ENCODE results near the gene ELOVL7.

- TF ChIP-seq CTCF (IDR thresholded peaks at IDR 0.05) (no peak), EZH2 (IDR thresholded peaks at IDR 0.05; ENCODE audit: borderline replicate concordance, insufficient read depth, low read depth, low read length, poor library complexity, severe bottlenecking) (no peak)
These were observed 20.5 kb downstream of the ELOVL7 start for GRCh38 chr5:60823574-60823973.
